ENCODE results near the gene BRI3BP.
A peak's percentile ranks its signal among the peaks of the same experiment; 100 is the strongest.
"Not testable (repeated sequence)": the region's sequence is repeated elsewhere in the genome, so short reads cannot be mapped to it uniquely, and the experiment has no call there.

BRI3BP gene

DNA sequence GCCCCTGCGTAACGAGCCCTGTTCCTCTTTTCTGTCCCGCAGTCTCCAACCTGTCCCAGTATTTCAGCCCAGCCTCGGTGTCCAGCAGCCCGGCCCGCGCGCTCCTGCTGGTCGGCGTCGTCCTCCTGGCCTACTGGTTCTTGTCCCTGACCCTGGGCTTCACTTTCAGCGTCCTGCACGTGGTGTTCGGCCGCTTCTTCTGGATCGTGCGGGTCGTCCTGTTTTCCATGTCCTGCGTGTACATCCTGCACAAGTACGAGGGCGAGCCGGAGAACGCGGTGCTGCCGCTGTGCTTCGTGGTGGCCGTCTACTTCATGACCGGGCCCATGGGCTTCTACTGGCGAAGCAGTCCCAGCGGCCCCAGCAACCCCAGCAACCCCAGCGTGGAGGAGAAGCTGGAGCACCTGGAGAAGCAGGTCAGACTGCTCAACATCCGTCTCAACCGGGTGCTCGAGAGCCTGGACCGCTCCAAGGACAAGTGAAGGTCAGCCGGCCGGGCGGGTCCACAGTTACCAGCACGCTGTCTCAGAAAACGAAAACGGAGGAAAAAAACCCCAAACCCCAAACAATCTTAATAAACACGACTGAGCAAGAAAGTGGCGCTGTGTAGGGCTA lies 31.6 kb downstream of the BRI3BP start:
- DNase-seq = no peak

GRCh38 chr12:125025606-125026235 lies 32.3 kb downstream of the BRI3BP start:
- DNase-seq = no peak

GRCh38 chr12:125028106-125028505 lies 34.7 kb downstream of the BRI3BP start:
- DNase-seq = no peak

GRCh38 chr12:125029761-125030358 lies 36.4 kb downstream of the BRI3BP start:
- no peak for DNase-seq

GRCh38 chr12:125031471-125031870 lies 38.0 kb downstream of the BRI3BP start:
- not testable (repeated sequence) for DNase-seq

DNA sequence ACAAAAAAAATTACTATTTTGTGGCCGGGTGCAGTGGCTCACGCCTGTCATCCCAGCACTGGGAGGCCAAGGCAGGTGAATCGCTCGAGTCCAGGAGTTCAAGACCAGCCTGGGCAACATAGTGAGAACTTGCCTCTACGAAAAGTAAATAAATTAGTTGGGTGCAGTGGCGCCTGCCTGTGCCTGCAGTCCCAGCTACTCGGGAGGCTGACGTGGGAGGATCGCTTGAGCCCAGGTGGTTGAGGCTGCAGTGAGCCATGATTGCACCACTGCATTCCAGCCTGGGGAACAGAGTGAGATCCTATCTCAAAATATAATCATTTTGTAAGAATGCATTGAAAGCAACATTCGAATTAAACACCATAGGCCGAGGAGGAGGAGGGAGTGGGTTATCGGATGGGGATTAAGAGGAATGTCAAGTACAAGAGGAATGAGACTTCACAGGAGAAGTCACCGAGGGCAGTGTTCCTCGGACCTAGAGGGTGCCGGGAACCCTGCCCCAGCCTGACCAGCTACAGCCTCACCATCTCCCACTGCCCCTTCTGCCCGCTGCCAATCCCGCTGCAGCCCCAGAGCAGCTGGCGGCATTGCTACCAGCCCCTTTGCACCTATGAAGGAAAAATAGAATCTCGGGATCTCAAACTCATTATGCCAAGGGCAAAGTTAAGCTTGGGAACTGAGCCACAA lies 39.2 kb downstream of the BRI3BP start:
- no peak for DNase-seq

- DNase-seq = no peak
Measured at GRCh38 chr12:125033288-125033687, 39.8 kb downstream of the BRI3BP start.

GRCh38 chr12:125038976-125039625 lies 45.7 kb downstream of the BRI3BP start:
- no peak for DNase-seq

DNA sequence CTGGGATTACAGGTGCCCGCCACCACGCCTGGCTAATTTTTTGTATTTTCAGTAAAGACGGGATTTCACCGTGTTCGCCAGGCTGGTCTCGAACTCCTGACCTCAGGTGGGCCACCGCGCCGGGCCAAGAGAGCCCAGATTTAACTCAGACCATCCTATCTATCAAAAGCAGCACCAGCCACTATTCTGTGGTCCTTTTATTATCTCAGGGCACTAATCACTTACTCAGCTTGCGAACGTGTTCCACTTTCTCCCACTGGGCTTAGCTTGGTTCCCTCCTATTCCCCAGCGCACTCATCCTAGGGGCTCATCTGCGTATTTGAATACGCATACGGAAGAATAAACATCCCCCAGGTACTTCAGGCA lies 55.6 kb downstream of the BRI3BP start:
- no peak for DNase-seq

DNA sequence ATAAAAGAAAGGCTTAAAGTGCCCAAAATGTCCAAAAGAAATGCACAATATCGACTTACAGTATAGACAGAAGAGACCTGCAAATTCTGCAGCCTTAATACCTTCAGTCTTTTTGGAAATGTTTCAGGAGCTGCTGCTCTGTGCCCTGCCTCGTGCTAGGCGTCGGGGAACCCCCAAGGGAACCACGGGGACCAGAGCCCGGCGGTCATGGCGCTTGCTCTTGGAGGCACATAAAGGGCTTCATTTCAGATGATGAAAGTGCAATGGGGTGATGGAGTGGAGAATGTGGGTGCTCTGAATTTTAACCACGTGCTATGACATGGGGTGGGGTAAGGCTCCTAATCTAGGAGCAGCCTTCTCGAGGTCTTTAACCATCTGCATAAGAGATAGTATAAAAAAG lies 57.0 kb downstream of the BRI3BP start:
- DNase-seq = no peak

DNA sequence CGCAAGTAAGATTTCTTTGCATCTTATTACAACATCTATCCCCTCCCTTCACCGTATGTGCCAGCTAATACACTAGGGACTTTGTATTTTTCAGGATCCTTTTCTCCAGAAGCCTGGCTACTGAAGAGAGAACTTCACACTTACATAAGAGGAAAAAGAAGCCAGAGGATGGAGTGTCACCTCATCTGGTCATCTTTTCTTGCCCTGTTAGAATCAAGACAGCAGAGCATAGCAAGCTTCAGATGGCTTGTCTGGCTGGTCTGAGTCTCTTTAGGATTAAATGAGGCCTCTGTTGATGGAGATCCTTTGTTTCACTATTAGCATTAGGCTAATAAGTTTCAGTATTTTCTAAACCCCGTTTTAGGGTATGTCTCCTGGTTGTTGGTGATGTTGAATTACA lies 57.4 kb downstream of the BRI3BP start:
- DNase-seq = no peak

DNA sequence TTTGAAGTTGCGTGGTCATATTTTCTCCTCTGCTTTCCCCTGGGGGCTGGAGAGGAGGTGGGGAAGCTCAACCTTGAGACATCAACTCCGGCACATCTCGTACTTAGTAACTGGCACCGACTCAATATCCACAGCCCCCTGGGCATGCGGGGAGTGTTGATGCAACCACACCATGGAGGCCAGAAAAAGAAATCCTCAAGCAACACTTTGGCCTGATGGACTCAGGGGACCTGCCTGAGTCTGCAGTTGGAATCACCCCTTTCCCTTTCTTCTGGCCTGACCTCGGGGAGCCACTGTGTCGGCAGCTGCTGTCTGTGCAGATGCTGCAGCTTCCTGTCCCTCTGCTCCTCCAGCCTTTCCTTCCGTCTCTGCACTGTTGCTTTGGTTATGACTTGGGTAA lies 60.4 kb downstream of the BRI3BP start:
- DNase-seq = no peak

DNA sequence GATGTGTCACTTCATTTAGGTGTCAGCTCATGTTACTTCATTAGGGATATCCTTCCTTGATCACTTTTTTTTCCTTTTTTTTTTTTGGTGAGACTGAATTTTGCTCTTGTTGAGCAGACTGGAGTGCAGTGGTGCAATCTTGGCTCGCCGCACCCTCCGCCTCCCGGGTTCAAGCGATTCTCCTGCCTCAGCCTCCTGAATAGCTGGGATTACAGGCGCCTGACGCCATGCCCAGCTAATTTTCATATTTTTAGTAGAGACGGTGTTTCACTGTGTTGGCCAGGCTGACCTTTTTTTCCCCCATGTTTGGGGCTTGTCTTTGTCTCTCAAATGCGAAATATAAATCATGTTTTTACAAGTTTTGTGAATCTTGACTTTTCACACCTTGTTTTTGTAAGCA lies 62.1 kb downstream of the BRI3BP start:
- no peak for DNase-seq

- no peak for DNase-seq
Measured at GRCh38 chr12:125056306-125056705, 62.9 kb downstream of the BRI3BP start.

DNA sequence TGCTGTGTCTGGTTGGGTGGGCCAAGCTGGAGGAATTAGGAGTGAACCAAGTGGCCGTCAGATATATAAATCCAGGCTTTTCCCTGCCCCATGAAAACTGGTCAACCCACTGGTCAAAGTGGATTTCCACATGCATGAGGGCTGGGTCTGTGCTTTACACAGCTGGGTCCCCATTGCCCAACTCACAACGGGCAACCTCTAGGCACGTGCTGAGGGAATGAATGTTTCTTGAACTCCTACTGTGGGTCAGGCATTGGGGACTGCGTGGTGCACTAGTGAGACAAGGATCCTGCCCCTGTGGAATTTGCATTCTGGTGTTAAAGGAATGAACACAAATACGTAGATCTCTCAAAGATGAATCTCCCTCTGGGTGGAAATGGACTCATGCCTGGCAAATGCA lies 64.3 kb downstream of the BRI3BP start:
- no peak for DNase-seq

DNA sequence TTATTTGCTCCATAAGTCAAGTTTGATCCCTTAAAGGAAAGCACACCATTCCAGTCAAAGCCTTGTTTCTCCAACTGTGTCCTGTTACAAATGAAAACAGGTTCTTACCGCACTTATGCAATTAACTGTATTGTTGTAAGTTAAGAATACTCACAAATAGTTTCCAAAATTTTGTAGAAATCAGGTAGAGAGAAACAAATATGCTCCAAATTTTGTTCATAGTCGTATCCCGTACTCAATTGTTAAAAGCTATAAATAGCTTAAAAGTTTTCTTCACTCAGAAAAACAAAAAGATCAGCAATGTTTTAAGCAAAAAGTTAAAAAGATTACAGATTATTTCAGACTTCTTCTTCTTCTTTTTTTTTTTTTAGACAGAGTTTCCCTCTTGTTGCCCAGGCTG lies 67.8 kb downstream of the BRI3BP start:
- DNase-seq = no peak

- DNase-seq = not testable (repeated sequence)
Measured at GRCh38 chr12:125063522-125063921, 70.1 kb downstream of the BRI3BP start.

DNA sequence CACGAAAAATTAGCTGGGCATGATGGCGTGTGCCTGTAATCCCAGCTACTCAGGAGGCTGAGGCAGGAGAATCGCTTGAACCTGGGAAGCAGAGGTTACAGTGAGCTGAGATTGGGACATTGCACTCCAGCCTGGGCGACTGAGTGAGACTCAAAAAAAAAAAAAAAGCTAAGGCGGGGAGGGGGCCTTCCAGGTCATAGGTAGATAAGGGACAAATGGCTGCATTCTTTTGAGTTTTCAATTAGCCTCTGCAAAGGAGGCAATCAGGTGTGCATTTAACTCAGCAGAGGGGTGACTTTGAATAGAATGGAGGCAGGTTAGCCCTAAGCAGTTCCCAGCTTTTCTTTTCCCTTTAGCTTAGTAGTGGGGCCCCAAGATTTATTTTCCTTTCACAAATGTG lies 71.0 kb downstream of the BRI3BP start:
- no peak for DNase-seq

DNA sequence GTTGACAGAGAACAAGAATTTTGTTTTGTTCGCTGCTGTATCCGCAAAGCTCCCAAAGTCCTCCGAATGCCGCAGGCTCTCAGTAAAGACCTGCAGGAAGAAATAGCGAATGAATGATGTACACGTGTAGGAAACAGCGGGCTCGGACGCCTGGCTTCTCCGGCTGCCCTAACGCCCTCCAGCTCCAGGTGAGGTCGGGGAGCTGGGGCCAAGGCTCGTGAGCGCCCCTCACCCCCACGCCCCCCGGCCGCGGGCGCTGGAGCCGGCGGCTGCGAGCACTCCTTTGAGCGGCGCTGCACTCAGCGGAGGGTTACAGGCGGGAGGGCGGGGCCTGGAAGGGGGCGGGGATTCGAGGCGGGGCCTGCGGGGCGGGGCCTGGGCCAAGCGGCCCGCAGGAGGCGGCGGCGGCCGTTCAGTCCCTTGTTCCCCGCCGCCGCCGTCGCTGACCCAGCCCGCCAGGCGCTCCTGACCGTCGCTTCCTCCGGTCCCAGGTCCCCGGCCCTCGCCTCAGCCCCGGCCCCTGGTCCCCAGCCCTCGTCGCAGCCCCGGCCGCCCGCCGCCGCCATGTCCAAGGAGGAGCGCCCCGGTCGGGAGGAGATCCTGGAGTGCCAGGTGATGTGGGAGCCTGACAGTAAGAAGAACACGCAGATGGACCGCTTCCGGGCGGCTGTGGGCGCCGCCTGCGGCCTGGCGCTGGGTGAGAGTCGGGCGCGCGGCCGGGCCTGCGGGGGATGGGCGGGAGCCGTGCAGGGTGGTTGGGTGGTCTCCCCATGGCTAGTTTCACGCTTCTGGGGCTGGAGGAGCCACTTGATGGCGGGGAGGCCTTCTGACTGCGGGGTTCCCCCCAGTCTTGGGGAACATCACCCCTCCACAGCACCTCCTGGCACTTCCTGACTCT lies 71.8 kb downstream of the BRI3BP start, which contains the start of gene AACS:
Gene AACS (plus strand): TSS at position 415 of the 898 bp plus-strand sequence. CDS start 150 bp downstream, at position 565.
- DNase-seq = peak; percentile 49

DNA sequence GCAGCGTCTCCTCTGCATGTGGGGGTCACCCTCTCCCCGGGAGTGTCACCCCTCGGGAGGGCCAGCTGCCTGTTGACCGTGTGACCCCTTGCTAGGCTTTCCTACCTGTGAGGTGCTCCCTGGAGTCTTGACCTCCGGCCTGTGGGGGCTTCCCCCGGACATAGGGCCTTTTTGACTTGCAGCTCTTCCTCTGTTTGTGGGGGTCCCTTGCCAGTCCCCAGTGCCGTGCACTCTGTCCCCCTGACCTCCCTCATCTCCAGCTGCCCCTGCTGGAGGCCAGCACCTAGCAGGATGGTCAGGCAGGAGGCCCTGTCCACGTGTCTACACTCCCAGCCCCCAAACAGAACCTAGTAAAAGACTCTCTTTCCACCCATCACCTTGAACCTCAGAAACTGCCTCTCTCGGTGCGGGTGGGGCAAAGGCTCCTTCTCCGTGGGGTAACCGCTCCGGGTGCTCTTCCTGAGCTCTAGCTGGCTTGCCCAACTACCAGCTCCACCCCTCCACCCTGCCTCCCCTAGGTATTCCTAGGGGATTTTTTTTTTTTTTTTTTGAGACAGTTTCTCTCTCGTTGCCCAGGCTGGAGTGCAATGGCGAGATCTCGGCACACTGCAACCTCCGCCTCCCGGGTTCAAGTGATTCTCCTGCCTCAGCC lies 72.6 kb downstream of the BRI3BP start:
- no peak for DNase-seq

DNA sequence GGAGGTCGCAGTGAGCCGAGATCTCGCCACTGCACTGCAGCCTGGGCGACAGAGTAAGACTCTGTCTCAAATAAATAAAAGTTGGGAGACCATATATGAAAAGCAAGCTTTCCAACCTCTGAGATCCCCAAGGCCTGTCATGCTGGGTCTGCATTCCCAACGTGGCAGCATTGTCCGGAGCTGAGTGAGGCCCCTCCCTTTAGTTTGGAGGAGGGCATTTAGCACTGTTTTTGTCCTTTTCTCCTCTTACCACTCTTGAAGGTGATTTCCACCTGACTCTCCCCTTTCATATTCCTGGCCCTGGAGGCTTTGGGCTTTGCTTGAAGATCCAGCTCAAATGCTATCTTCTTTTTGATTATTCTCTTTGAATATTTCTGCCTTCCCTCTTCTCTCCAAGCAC lies 74.9 kb downstream of the BRI3BP start:
- no peak for DNase-seq

- peak; percentile 62 for DNase-seq
Measured at GRCh38 chr12:125069616-125070015, 76.2 kb downstream of the BRI3BP start.

All from DMS79 (cell line).